ENCODE results near the gene ZBTB40. TPM values are rescaled to one million over a fixed set of nuclear protein-coding genes. Genes with fewer than 3 reads are reported as not detected.

The ZBTB40 gene
- total and polyA plus RNA-seq, 7 donors, result 3.8 to 14.1 (median 10.0) TPM

DNA sequence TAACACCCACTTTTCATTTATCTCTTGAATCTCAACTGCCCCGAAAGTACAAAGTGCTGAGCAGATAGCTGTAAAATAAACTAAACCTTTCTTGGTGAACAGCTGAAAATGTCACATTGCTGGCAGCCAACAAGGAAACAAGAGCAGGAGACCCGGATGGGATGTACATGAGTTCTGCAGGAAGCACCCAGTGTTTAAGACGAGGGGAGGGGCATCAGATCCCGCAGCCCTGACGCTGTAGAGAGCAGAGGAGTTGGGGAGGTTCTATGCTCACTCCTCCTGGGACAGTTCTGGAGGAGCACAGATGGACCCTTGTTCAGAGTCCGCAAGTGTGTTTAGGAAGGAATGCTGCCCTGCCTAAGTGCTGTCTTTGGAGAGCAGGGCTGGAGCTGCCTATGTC, 79.6 kb downstream of the ZBTB40 start:
- Histone ChIP-seq H3K36me3 (ENCODE audit: insufficient read depth in 1 of 2, low read depth in 1 of 2) (peaks cover 3 to 31% of the 10 kb centered on the region in 2 donors), H3K9me3 (no peaks in the 10 kb centered on the region), H3K4me1 (no peaks in the 10 kb centered on the region), H3K27ac (no peak overlapping the region), H3K4me3 (no peak overlapping the region), H3K27me3 (ENCODE audit: insufficient read depth in 3 of 3, low read length in 2 of 3) (no peaks in the 10 kb centered on the region)
- WGBS, 3 donors, result 56 to 64% (median 59%) methylated on average over 6 of the region's 6 CpGs
- no peak for ATAC-seq
- TF ChIP-seq, protein P1, sequence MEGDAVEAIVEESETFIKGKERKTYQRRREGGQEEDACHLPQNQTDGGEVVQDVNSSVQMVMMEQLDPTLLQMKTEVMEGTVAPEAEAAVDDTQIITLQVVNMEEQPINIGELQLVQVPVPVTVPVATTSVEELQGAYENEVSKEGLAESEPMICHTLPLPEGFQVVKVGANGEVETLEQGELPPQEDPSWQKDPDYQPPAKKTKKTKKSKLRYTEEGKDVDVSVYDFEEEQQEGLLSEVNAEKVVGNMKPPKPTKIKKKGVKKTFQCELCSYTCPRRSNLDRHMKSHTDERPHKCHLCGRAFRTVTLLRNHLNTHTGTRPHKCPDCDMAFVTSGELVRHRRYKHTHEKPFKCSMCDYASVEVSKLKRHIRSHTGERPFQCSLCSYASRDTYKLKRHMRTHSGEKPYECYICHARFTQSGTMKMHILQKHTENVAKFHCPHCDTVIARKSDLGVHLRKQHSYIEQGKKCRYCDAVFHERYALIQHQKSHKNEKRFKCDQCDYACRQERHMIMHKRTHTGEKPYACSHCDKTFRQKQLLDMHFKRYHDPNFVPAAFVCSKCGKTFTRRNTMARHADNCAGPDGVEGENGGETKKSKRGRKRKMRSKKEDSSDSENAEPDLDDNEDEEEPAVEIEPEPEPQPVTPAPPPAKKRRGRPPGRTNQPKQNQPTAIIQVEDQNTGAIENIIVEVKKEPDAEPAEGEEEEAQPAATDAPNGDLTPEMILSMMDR (IDR thresholded peaks at IDR 0.05), result no peak
- DNase-seq, result peak in 1 of 2 donors; percentile 12
- intact Hi-C loops (cut with DNase I), result no loop called here

DNA sequence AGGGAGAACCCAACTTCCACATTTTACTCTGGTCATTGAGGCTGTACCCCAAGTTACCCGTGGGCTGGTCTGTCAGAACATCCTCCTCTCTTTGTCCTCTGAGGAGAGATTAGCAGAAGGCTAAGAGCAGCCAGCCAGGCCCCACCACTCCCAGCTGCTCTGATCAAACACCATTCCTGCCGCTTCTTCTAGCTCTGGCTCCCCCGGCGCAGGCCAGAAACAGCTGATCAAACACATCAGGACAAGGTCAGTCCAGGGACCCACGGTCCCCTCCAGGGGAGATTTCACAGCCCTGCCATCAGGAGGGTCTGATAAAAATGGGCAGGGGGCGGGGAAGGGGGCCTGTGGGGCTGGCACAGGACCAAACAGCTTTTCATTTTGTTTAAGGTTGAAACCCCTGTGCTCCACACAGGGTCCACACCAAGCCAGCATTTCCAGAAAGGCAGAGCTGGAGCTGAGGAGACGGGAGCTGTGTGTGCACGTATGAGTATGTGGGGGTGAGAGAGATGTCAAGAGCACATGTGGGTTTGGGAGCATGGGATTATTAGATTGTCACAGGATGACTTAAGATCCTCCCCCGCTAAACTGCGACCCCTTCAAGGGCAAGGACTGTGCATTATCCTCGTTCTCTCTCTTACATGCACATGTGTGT, 81.7 kb downstream of the ZBTB40 start:
- H3K4me1 ChIP-seq, result no peaks in the 10 kb centered on the region
- WGBS, 3 donors, result 74 to 78% (median 77%) methylated on average over 11 of the region's 11 CpGs
- no peaks in the 10 kb centered on the region for H3K27me3 ChIP-seq (ENCODE audit: insufficient read depth in 3 of 3, low read length in 2 of 3)
- no peak overlapping the region for H3K27ac ChIP-seq
- peaks cover 0 to 10% of the 10 kb centered on the region in 2 donors for H3K36me3 ChIP-seq (ENCODE audit: insufficient read depth in 1 of 2, low read depth in 1 of 2)
- intact Hi-C loops (cut with DNase I), result no loop called here
- DNase-seq, result peak in 1 of 2 donors; percentile 46
- no peak overlapping the region for H3K4me3 ChIP-seq
- TF ChIP-seq, protein P1 (IDR thresholded peaks at IDR 0.05), result no peak
- no peak for ATAC-seq
- no peaks in the 10 kb centered on the region for H3K9me3 ChIP-seq

DNA sequence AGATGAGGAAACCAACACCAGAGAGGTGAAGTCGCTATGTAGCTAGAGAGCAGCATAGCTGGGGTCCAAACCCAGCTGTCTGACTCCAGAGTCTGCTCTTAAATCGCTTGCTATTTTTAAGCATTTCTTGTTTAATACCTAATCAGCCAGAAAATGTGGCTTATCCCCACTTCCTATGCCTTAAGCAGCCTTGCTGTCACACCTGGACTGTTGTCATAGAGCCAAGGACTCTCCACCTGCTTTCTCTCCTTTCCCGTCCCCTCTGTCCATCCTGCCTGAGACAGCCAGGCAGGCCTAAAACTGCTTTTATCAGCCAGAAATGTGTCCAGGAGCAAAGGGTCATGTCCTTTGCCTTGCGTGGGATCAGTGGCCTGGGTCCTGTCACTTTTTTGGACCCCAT, 83.3 kb downstream of the ZBTB40 start:
- TF ChIP-seq, protein P1 (IDR thresholded peaks at IDR 0.05), result no peak
- no peak for ATAC-seq
- 90 to 98% (median 95%) methylated on average over 4 of the region's 4 CpGs for WGBS, 3 donors

DNA sequence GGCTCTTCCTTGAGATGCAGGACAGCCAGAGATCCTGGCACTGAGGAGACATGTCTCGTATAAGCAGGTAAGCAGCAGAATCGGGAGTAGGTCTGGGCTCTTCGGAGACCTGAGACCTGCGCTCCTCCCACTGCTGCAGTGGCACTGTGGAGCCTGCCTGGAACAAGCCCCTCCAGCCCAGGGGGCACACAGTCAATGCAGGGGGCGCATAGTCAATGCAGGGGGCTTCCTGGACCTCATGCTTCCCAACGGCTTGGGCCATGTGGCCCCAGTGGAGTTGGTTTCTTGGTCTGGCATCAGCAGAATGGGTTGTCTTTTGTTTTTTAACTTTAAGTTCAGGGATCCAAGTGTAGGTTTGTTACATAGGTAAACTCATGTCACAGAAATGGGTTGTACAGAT, 83.7 kb downstream of the ZBTB40 start:
- WGBS, 3 donors, result 93 to 94% (median 93%) methylated on average over 6 of the region's 6 CpGs
- DNase-seq (peak in 1 of 2 donors; percentile 8), ATAC-seq (no peak)
- Histone ChIP-seq H3K27ac (no peak overlapping the region), H3K4me1 (no peaks in the 10 kb centered on the region), H3K27me3 (ENCODE audit: insufficient read depth in 3 of 3, low read length in 2 of 3) (no peaks in the 10 kb centered on the region), H3K4me3 (no peak overlapping the region), H3K9me3 (no peaks in the 10 kb centered on the region), H3K36me3 (ENCODE audit: insufficient read depth in 1 of 2, low read depth in 1 of 2) (no peaks in the 10 kb centered on the region)
- intact Hi-C loops (cut with DNase I), result no loop called here
- TF ChIP-seq, protein P1 (IDR thresholded peaks at IDR 0.05), result no peak

More for the DNA sequence above, 83.3 kb downstream of the ZBTB40 start:
- DNase-seq, result no peak
- Histone ChIP-seq H3K27me3 (ENCODE audit: insufficient read depth in 3 of 3, low read length in 2 of 3) (no peaks in the 10 kb centered on the region), H3K4me3 (no peak overlapping the region), H3K9me3 (no peaks in the 10 kb centered on the region), H3K36me3 (ENCODE audit: insufficient read depth in 1 of 2, low read depth in 1 of 2) (no peaks in the 10 kb centered on the region), H3K4me1 (no peaks in the 10 kb centered on the region), H3K27ac (no peak overlapping the region)
- intact Hi-C loops (cut with DNase I), result no loop called here

DNA sequence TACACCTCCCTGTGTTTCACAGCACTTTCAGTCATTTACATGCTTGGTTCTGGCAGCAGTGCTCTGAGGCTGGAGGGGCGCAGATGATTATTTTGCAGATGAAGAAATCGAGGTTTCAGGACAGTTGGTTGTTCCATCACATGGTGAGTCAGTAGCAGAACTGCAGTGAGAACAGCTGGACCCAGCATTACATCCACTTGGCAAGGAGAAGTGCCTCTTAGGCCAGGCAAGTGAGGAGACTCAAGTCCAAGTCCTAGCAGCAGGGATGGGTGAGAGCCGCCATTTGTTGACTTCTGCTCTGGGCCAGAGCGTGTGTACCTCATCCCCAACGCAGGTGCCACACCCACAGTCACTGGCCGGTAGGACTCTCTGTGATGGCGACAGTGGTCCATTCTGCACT, 84.9 kb downstream of the ZBTB40 start:
- 49 to 59% (median 50%) methylated on average over 7 of the region's 7 CpGs for WGBS, 3 donors
- ATAC-seq (peak in 2 of 4 donors; percentile 15 to 28), DNase-seq (peak in 1 of 2 donors; percentile 41)
- Histone ChIP-seq H3K27me3 (ENCODE audit: insufficient read depth in 3 of 3, low read length in 2 of 3) (no peaks in the 10 kb centered on the region), H3K27ac (no peak overlapping the region), H3K4me3 (no peak overlapping the region), H3K9me3 (no peaks in the 10 kb centered on the region), H3K36me3 (ENCODE audit: insufficient read depth in 1 of 2, low read depth in 1 of 2) (no peaks in the 10 kb centered on the region), H3K4me1 (no peaks in the 10 kb centered on the region)
- TF ChIP-seq, protein P1 (IDR thresholded peaks at IDR 0.05), result no peak
- intact Hi-C loops (cut with DNase I), result no loop called here

All from psoas muscle (tissue), 8 donors.